ENCODE results near the gene STAT1. TPM values are rescaled to one million over a fixed set of nuclear protein-coding genes. Genes with fewer than 3 reads are reported as not detected.

STAT1 gene
- polyA plus RNA-seq, 1 donor from 2014 or later: 73.8 TPM

DNA sequence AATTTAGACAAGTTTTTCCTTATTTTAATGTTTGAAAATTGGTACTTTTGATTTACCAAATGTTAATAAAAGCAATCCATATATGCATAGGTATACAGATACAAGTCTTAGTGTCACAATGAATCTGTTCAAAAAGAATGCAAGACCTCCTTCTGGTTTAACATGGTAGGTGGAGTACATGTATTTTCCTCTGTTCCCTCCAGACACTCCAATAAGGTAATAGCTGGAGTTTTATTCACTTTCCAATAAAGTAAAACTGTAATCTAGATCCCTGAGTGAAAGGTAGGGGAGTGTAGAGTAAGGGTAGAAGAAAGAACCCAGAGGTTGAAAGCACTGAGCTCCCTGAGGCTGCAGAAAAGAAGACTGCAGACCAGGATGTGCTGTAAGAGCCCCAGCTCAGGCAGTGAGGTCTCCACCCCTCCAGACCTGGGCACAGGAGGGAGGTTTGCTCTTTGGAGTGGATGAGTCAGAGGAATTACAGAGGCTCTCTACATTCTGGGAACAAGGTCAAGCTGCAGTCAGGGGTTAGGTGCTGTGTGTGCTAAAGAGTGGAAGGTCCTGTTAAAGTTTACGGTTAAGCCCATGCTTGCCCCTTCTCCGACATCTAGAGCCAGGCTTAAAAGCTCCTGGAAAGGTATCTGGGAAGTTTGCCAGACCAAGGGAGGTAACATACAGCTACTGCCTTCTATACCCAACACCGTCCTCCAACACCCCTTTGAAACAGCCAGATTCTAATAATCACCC lies 27.6 kb upstream of the STAT1 start:
- Mint-ChIP-seq H3K4me3 (no peak overlapping the region), H3K36me3 (no peaks in the 10 kb centered on the region), H3K27me3 (peaks cover 5% of the 10 kb centered on the region), H3K9me3 (peaks cover 0 to 2% (median 0%) of the 10 kb centered on the region in 3 donors), H3K27ac (no peak overlapping the region), H3K4me1 (peaks cover 0 to 6% (median 0%) of the 10 kb centered on the region in 3 donors)

DNA sequence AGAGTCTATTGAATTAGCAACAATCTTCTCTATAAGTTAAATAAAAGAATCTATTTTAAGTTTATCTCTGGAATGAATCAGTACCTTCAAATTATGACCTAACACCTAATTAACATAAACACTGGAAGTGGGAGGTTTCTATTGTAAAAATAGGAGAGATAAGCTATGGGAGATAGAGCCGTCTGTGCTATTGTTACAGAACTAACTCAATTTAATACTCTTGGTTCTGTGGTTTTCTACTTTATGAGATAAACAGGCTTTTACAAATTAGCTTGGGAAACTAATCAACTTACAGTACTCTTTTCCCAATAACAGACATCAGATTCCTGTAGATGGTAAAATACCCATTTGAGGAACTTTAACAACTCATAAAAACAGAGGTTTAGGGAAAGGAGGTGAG lies 25.6 kb upstream of the STAT1 start:
- H3K27ac Mint-ChIP-seq: no peak overlapping the region
- peaks cover 4% of the 10 kb centered on the region for H3K27me3 Mint-ChIP-seq
- H3K9me3 Mint-ChIP-seq: peaks cover 0 to 2% (median 0%) of the 10 kb centered on the region in 3 donors
- H3K36me3 Mint-ChIP-seq: no peaks in the 10 kb centered on the region
- no peak overlapping the region for H3K4me3 Mint-ChIP-seq
- peaks cover 0 to 6% (median 0%) of the 10 kb centered on the region in 3 donors for H3K4me1 Mint-ChIP-seq

DNA sequence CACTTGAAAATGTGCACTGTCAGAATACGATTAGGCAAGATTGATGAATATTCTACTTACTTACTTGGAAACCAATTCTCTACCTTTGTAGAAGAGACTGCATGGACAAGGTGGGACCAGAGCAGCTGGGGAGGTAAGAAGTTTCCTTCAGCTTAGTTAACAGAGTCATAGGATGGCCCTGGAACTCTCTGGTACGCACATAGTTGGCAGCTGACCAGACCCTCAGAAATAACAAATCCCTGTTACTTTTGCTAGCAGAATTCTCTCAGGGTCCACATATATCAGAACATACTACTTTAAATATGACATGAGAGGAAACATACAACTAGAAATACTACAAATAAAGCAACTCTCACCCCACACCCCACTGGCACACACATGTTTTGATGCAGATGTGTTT lies 24.8 kb upstream of the STAT1 start:
- H3K36me3 Mint-ChIP-seq: no peaks in the 10 kb centered on the region
- no peak overlapping the region for H3K4me3 Mint-ChIP-seq
- peaks cover 0 to 6% (median 0%) of the 10 kb centered on the region in 3 donors for H3K4me1 Mint-ChIP-seq
- no peak overlapping the region for H3K27ac Mint-ChIP-seq
- no peaks in the 10 kb centered on the region for H3K27me3 Mint-ChIP-seq
- H3K9me3 Mint-ChIP-seq: peaks cover 0 to 2% (median 0%) of the 10 kb centered on the region in 3 donors

DNA sequence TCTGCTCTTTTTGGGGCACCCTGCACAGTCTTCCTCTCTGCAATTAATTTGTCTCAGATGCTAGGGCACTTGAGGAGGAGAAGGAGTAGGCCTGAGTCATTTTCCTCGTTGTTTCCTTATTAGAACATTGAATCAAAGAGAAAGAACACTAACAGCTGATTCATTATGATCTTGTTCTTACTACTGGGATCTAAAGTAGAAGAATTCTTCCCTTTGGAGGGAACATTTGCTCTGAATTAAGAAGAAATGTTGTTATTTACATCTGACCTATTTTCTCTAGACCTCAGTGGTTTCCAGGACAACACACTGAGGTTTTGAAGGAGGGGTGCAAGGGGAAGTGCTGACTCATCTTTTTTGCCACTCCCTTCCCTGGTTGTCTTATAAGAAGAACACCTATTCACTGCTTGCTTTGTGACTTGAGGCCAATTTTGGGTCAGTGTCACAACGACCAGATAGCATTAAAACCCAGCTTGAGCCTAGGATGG lies 24.3 kb upstream of the STAT1 start:
- Mint-ChIP-seq H3K9me3 (peaks cover 0 to 2% (median 0%) of the 10 kb centered on the region in 3 donors), H3K36me3 (no peaks in the 10 kb centered on the region), H3K27me3 (no peaks in the 10 kb centered on the region), H3K4me1 (peaks cover 0 to 6% (median 0%) of the 10 kb centered on the region in 3 donors), H3K4me3 (no peak overlapping the region), H3K27ac (peak overlapping the region in 1 of 3 donors; percentile 78)

DNA sequence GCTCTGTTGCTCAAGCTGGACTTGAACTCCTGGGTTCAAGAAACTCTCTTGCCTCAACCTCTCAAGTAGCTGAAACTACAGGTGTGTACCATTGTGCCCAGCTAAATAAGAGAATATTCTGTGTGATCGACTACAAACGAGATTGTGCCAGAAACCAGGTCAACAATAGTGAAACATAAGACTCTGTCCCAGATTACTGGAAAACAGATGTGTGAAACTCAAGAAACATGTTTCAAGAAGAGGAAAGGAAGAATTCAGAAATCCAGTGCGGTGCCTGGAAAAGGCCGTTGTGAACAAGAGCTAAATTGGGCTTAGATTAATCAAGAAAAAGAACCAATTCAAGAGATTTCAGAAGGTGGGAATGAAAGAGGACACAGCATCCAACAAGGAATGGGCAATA lies 23.4 kb upstream of the STAT1 start:
- Mint-ChIP-seq H3K27me3 (no peaks in the 10 kb centered on the region), H3K27ac (peak overlapping the region in 1 of 3 donors; percentile 78), H3K4me3 (no peak overlapping the region), H3K9me3 (no peaks in the 10 kb centered on the region), H3K4me1 (peaks cover 0 to 6% (median 0%) of the 10 kb centered on the region in 3 donors), H3K36me3 (no peaks in the 10 kb centered on the region)

DNA sequence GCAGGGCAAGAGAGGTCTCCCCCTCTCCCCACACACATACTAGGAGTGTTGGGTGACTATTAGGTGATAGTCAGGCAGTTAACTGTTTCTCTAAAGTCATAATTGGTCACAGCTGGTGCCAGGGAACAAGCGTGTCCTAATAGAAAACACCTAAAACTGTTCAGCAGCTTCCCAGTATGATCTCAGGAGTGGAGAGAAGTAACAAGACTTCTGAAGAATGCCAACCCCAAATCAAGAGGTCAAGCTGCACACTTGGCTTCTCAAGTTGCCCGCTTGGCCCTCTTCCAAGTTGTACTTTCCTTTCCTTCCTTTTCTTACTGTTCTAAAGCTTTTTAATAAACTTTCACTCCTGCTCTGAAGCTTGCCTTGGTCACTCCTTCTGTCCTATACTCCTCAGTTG lies 22.4 kb upstream of the STAT1 start:
- Mint-ChIP-seq H3K4me1 (peaks cover 0 to 6% (median 0%) of the 10 kb centered on the region in 3 donors), H3K4me3 (no peak overlapping the region), H3K9me3 (no peaks in the 10 kb centered on the region), H3K27me3 (no peaks in the 10 kb centered on the region), H3K36me3 (no peaks in the 10 kb centered on the region), H3K27ac (no peak overlapping the region)

DNA sequence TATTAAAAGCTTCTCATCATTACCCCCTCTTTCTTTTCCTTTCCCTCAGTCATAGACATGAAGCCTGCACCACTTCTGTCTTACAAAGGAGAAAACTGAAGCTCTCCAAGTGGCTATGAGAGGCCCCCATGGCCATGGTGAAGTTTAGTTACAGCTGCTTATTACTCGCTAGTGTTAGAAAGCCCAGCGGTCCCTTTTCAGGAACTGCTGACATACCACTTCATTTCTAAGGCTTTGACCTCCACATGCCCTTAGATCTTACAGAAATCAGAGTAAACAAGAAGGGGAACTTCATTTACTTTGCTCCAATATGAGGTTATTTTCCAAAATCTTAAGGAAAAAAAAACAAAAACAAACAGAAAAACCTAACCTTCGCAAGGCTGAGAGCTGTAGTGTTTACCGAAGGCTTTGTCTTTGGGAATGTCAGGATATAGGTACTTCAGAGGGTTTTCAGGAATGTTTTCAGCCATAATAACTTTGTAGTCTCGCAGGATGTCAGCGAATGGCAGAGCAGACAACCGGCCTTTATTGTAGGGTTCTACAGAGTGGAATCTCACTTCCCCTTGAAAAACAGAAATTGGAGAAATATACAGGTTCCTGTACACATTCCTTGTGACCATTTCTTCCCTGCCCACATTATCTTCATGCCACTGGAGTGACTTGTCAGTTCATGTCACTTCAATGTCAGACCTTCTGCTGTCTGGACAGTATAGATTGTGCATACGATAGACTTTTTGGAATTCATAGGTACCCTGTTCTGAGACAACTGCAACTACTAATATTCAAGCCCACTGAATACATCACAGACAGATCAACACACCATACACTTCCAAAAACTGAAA lies 18.8 kb upstream of the STAT1 start:
- no peaks in the 10 kb centered on the region for H3K9me3 Mint-ChIP-seq
- H3K36me3 Mint-ChIP-seq: no peaks in the 10 kb centered on the region
- H3K4me1 Mint-ChIP-seq: peaks cover 0 to 3% (median 0%) of the 10 kb centered on the region in 3 donors
- H3K4me3 Mint-ChIP-seq: no peak overlapping the region
- no peaks in the 10 kb centered on the region for H3K27me3 Mint-ChIP-seq
- no peak overlapping the region for H3K27ac Mint-ChIP-seq

DNA sequence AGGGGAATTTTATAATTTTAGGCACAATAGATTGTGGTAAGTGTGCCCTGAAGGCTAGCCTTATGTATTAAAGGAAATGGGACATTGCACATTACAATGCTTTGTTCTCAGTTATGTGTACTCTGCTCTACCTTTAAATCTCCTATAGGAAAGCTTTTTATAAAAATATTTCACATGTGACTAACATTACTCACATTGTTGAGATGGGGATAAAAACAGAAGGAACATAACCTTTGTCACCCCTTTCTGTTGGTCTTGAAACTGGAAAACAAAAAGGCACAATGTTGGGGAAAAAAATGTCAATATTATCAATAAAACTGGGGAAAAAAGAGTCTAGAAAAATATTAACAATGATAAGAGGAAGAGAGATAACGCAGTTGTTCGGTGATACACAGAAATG lies 17.3 kb upstream of the STAT1 start:
- no peaks in the 10 kb centered on the region for H3K36me3 Mint-ChIP-seq
- no peaks in the 10 kb centered on the region for H3K9me3 Mint-ChIP-seq
- no peak overlapping the region for H3K27ac Mint-ChIP-seq
- no peaks in the 10 kb centered on the region for H3K27me3 Mint-ChIP-seq
- no peak overlapping the region for H3K4me3 Mint-ChIP-seq
- H3K4me1 Mint-ChIP-seq: peaks cover 0 to 3% (median 0%) of the 10 kb centered on the region in 3 donors

DNA sequence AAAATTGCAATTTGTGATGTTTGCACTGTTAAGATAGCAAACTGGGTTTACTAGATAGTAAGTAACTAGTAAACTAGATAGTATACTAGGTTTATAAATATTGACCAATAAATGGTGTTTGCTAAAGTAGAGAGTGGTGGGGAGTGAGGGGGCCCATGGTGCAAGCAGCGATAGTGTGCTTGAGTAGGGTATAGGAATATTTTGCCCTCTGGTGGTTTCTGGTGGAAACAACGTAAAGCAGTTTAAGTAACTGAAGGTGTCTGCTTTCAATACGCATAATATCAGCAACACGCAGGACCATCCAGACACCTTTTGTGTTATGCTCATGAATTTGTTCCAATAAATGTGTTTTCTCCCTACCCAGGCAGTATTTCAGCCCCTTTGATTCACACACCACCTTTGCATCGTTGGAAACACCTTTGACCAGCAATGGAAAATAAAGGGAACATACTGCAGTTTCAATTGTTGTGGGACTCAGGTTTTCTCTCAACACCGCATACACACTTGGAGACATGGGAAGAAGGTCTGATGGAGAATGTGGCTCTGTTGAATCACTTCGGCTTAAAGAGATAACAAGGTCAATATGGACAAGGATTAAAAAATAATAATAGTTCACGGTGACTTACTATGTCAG lies 16.7 kb upstream of the STAT1 start:
- Mint-ChIP-seq H3K4me1 (peaks cover 0 to 6% (median 0%) of the 10 kb centered on the region in 3 donors), H3K27ac (no peak overlapping the region), H3K36me3 (no peaks in the 10 kb centered on the region), H3K9me3 (no peaks in the 10 kb centered on the region), H3K27me3 (no peaks in the 10 kb centered on the region), H3K4me3 (no peak overlapping the region)

DNA sequence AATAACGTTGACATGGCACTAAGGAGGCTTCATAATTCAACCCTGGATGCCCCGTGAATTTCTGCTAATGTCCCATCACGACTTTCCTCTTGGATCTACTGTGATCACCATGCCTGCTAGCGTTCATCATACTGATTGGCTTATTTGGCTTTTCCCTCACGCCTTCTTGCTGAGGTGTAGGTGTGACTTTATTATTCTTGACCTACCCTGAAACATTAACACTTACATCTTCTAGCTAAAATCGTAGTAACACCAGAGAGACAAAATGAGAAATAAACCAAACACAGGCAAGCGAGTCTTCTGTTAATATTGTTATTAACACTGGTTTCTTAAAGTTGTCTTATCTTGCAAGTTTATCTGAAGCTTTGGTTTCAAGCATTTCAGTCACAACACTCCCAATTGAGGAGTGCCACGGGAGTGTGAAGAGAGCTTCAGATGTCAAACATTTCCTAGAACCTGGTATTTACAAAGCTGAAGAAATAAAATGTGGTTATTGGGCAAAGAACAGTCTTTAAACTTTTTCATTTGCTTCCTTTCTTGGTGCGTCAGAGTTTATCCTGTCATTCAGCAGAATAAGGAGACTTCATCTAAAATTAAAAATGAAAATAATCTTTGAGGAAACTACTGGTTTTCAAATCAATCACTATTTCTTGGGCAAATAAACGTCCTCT lies 15.4 kb upstream of the STAT1 start:
- no peaks in the 10 kb centered on the region for H3K36me3 Mint-ChIP-seq
- H3K27ac Mint-ChIP-seq: no peak overlapping the region
- H3K4me1 Mint-ChIP-seq: peaks cover 0 to 6% (median 0%) of the 10 kb centered on the region in 3 donors
- no peak overlapping the region for H3K4me3 Mint-ChIP-seq
- H3K9me3 Mint-ChIP-seq: no peaks in the 10 kb centered on the region
- H3K27me3 Mint-ChIP-seq: no peaks in the 10 kb centered on the region

DNA sequence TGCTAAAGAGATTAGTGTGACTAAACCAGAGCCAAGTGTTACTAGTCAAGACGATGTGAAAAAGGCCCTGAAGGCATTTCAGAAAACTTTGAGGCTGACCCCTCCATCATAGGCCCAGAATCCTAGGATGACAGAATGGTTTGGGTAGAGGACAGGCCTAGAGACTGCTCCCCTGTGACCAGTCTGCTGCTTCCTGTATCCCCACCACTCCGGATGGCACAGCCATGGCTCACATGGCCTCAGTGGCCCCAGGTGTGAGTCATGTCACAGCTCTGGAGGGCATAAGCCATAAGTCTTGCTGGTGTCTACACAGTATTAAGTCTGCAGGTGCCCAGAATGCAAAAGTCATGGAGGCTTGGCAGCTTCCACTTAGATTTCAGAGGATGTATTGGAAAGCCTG lies 12.4 kb upstream of the STAT1 start:
- Mint-ChIP-seq H3K27me3 (no peaks in the 10 kb centered on the region), H3K36me3 (no peaks in the 10 kb centered on the region), H3K4me3 (no peak overlapping the region), H3K9me3 (no peaks in the 10 kb centered on the region), H3K27ac (no peak overlapping the region), H3K4me1 (peaks cover 0 to 6% (median 0%) of the 10 kb centered on the region in 3 donors)

DNA sequence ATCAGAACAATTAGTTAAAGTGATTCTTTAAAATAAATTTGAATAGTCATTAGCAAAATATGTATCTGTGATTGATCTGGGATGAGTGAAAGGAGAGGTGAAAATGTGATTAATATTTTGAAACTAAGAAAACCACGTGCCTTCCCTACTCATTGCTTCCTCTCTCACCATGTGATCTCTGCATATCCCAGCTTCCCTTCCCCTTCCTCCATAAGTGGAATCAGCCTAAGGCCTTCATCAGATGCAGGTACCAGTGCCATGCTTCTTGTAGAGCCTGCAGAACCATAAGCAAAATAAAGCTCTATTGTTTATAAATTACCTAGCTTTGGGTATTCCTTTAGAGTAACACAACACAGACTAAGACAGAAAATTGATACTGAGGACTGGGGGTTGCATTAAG lies 11.2 kb upstream of the STAT1 start:
- H3K36me3 Mint-ChIP-seq: no peaks in the 10 kb centered on the region
- H3K27me3 Mint-ChIP-seq: no peaks in the 10 kb centered on the region
- H3K4me3 Mint-ChIP-seq: no peak overlapping the region
- H3K27ac Mint-ChIP-seq: no peak overlapping the region
- H3K9me3 Mint-ChIP-seq: no peaks in the 10 kb centered on the region
- peaks cover 0 to 2% (median under 1%) of the 10 kb centered on the region in 3 donors for H3K4me1 Mint-ChIP-seq

DNA sequence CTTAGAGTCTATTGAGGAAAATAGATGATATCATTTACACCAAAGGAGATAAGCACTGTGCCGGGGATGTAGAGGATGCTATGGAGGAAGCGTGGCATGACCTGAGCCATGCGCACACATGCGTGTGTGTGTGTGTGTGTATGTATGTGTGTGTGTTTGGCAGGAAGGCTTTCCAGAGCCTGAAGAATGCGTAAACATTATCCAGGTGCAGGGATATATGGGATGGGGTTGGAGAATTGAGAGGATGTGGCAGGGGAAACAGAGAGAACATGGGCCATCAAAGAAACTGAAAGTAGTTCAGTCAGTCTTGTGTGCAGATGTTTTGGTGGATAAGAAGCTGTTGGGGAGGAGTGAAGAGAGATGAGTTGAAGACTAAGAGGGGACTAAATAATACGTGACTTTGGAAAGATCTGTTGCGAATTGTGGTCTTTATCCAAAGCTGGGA lies 9.3 kb upstream of the STAT1 start:
- H3K9me3 Mint-ChIP-seq: no peaks in the 10 kb centered on the region
- no peak overlapping the region for H3K27ac Mint-ChIP-seq
- H3K27me3 Mint-ChIP-seq: no peaks in the 10 kb centered on the region
- H3K4me3 Mint-ChIP-seq: no peak overlapping the region
- peaks cover 4 to 6% (median 6%) of the 10 kb centered on the region in 3 donors for H3K4me1 Mint-ChIP-seq
- no peaks in the 10 kb centered on the region for H3K36me3 Mint-ChIP-seq

DNA sequence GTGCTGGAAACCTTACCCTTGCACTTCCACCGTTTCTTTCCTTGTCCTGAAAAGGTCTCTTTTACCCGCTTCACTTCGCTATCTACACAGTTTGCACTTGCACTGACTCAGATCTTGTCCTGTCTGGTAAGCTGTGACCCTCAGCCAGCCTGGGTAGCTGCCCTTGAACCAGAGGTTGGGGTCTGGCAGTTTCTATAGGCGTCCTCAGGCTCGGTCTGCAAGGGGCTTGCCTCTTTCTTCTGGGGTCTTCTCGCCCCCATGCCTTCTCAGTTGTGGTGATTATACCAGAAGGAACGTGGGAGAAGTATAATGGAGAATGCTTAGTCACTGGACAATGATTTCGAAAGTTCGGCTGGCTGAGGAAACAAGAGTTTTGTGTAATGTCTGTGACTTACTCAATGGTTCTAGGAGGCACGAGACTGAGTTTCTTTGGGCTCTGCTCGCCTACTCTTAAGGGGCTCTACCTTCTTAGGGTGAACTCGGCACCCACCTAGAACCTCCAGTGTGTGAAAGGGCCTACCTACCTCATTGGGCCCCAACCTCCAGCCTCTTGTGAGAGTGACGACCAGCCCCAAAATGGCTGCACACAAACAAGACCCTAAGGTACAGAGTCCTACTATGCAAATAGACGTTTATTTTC lies 6.9 kb upstream of the STAT1 start:
- Mint-ChIP-seq H3K4me3 (no peak overlapping the region), H3K9me3 (peaks cover 0 to under 1% (median 0%) of the 10 kb centered on the region in 3 donors), H3K4me1 (peaks cover 5 to 9% (median 9%) of the 10 kb centered on the region in 3 donors), H3K36me3 (no peaks in the 10 kb centered on the region), H3K27me3 (no peaks in the 10 kb centered on the region), H3K27ac (no peak overlapping the region)
